ENCODE data around the gene STARD8. TPM values are rescaled to one million over a fixed set of nuclear protein-coding genes. Genes with fewer than 3 reads are reported as not detected.

Gene STARD8
- total RNA-seq, 3 donors from 2014 or later: 1.2 to 5.5 (median 4.5) TPM

DNA sequence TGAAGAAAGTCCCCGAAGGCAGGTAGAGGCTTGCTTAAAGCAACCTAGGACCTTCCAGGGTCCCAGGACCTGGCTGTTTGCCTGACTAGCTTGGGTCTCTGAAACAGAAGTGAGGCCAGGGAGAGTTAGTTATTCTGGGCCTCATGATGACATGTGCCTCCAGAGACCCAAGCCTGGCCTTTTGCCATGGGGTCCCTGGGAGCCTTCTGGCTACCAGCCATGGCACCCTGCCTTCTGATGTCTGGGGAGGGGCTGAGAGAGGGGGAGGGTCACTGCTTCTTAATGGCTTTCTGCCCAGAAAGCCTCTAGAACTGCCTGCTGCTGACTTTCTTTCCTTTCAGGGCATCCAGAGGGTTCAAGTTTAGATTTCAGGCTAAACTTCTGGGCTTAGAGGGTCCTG is 1.0 kb upstream of the STARD8 start:
- H3K36me3 ChIP-seq (ENCODE audit: low read depth): no peaks in the 10 kb centered on the region
- H3K4me1 ChIP-seq (ENCODE audit: low read depth): no peaks in the 10 kb centered on the region
- intact Hi-C loops (cut with DNase I, micrococcal nuclease): no loop called here
- no peak for ATAC-seq
- H3K9me3 ChIP-seq: no peaks in the 10 kb centered on the region
- H3K4me3 ChIP-seq: no peak overlapping the region
- no peak for DNase-seq
- TF ChIP-seq, protein P1, sequence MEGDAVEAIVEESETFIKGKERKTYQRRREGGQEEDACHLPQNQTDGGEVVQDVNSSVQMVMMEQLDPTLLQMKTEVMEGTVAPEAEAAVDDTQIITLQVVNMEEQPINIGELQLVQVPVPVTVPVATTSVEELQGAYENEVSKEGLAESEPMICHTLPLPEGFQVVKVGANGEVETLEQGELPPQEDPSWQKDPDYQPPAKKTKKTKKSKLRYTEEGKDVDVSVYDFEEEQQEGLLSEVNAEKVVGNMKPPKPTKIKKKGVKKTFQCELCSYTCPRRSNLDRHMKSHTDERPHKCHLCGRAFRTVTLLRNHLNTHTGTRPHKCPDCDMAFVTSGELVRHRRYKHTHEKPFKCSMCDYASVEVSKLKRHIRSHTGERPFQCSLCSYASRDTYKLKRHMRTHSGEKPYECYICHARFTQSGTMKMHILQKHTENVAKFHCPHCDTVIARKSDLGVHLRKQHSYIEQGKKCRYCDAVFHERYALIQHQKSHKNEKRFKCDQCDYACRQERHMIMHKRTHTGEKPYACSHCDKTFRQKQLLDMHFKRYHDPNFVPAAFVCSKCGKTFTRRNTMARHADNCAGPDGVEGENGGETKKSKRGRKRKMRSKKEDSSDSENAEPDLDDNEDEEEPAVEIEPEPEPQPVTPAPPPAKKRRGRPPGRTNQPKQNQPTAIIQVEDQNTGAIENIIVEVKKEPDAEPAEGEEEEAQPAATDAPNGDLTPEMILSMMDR (IDR thresholded peaks at IDR 0.05): no peak

DNA sequence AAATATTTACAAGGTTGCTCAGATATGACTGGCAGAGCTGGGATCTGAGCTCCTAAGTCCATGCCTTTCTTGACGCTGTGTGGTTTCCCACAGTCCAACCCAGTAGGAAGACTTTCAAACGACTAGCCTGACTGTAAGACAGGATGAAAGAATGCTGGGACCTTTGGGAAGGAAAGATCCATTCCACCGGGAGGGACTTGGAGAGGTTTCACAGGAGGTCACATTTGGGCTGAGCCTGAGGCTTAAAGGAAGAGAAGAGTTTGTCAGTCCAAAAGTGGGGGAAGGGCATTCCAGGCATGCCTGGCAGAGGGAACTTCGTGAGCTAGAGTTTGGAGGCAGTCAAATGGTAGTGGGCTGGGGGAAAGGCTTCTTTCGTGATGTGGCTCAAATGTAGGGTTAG is 1.5 kb downstream of the STARD8 start:
- H3K9me3 ChIP-seq: no peaks in the 10 kb centered on the region
- TF ChIP-seq, protein P1 (IDR thresholded peaks at IDR 0.05): no peak
- DNase-seq (no peak), ATAC-seq (no peak)
- no peaks in the 10 kb centered on the region for H3K36me3 ChIP-seq (ENCODE audit: low read depth)
- intact Hi-C loops (cut with DNase I, micrococcal nuclease): no loop called here
- H3K4me1 ChIP-seq (ENCODE audit: low read depth): no peaks in the 10 kb centered on the region
- no peak overlapping the region for H3K4me3 ChIP-seq

DNA sequence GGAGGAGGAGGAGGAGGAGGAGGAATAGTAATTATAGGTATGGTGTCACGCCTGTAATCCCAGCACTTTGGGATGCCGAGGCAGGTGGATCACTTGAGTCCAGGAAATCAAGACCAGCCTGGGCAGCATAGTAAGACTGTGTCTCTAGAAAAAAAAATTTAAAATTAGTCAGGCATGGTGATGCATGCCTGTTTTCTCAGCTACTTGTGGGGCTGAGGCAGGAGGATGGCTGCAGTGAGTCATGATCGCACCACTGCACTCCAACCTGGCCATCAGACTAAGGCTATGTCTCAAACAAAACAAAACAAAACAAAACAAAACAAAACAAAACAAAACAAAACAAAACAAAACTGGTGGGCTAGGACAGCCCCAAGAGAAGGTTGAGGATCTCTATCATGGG is 3.0 kb downstream of the STARD8 start:
- no peaks in the 10 kb centered on the region for H3K36me3 ChIP-seq (ENCODE audit: low read depth)
- ATAC-seq: no peak
- H3K4me3 ChIP-seq: no peak overlapping the region
- intact Hi-C loops (cut with DNase I, micrococcal nuclease): no loop called here
- no peak for DNase-seq
- no peaks in the 10 kb centered on the region for H3K4me1 ChIP-seq (ENCODE audit: low read depth)
- no peaks in the 10 kb centered on the region for H3K9me3 ChIP-seq
- TF ChIP-seq, protein P1 (IDR thresholded peaks at IDR 0.05): no peak

DNA sequence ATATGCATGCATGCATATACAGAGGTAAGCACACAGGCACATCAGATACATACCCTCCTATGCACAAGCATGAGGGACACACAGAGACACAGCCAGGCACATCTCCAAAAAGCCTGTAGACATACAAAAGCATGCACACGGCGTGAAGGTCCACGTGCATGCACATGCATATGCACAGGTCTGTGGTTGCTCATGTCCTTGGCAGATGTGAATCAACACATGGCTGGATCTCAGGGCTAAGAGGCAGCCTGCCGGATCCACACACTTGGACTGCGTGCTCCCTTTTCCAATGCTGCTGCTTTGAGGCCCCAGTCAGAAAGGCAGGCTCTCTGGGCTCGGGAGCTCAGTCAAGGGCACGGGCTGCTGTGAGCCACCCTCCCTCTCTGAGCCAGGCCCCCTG is 3.6 kb downstream of the STARD8 start:
- no peaks in the 10 kb centered on the region for H3K36me3 ChIP-seq (ENCODE audit: low read depth)
- H3K4me1 ChIP-seq (ENCODE audit: low read depth): no peaks in the 10 kb centered on the region
- no peak for DNase-seq
- no peak overlapping the region for H3K4me3 ChIP-seq
- intact Hi-C loops (cut with DNase I, micrococcal nuclease): no loop called here
- TF ChIP-seq, protein P1 (IDR thresholded peaks at IDR 0.05): no peak
- H3K9me3 ChIP-seq: no peaks in the 10 kb centered on the region
- ATAC-seq: no peak

DNA sequence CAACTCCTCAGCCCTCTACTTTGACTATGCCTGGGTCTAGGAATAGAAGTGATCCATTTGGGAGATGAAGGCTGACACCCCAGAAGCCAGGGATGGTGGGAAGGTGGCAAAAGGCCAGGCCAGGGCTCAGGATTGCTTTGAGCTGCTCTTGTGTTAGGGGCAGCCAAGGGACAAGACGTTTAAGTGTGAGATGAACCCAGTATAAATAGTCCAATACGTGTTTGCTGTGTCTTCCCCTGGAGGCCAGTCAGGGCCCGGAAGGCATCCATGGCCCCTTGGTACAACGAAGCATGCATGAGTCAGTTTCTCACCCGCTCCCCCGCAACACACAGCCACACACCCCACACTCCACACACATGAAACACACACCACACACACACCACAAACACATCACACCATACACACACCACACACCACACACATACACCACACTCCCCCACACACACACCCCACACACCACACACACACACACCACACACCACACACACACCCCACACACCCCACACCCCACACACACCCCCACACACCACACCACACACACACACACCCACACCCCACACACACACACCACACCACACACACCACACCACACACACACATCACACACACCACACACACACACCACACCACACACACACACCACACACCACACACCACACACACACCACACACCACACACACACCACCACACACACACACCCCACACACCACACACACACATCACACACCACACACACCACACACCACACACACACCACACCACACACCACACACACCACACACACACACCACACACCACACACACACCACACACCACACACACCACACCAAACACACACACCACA is 5.1 kb downstream of the STARD8 start:
- TF ChIP-seq, protein P1 (IDR thresholded peaks at IDR 0.05): no peak
- Histone ChIP-seq H3K9me3 (no peaks in the 10 kb centered on the region), H3K4me1 (ENCODE audit: low read depth) (no peaks in the 10 kb centered on the region), H3K4me3 (no peak overlapping the region), H3K36me3 (ENCODE audit: low read depth) (no peaks in the 10 kb centered on the region)
- intact Hi-C loops (cut with DNase I, micrococcal nuclease): no loop called here
- ATAC-seq (no peak), DNase-seq (no peak)
